GM13977 (cell line): ENCODE results near the gene ITIH6.
"Not testable (repeated sequence)": the region's sequence is repeated elsewhere in the genome, so short reads cannot be mapped to it uniquely, and the experiment has no call there.

Experiments used
- DNase-seq: peaks from one replicate; pipeline ENCODE4 v3.0.0; 2012; ENCODE audit warnings: low spot score
- CTCF ChIP-seq: IDR thresholded peaks from 2 replicates; pipeline ENCODE4 v1.5.1; 2012; ENCODE audit warnings: mild to moderate bottlenecking, control low read depth; ENCODE audit not compliant: insufficient read depth; ENCODE audit errors: extremely low read depth, missing control alignments
- in situ Hi-C: fragments of 300-500 bp; cut with MboI; formaldehyde crosslinking; loops from one replicate; pipeline ENCODE4 v1.12.0; 2022; ENCODE audit warnings: low sequenced_read_pairs, low pct_unique_long_range_greater_than_20kb, mixed read lengths, inconsistent platforms; ENCODE audit not compliant: unreplicated experiment

The ITIH6 gene

DNA sequence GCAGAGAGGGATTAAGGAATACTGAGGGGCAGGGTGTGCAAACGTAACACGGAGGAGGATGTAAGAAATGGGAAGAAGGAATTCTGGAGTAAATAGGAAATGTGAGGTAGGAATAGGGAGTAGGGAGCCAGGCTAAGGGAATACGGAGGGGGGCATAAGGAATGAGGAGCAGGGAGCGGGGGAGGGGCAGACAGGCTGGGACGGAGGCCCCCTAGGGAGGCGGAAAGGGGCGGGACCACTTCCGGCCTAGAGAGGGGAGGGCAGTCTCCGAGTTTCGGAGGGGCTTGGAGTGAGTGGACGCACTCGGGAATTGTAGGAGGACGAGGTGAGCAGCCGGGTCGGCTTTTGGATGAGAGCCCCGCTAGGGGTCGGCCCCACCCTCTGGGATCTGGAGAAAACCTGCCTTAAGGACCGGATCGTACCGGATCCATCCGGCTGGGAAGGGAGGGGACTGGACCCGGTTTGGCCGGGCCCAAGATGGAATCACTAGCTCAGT, 10.1 kb upstream of the ITIH6 start:
- peak; percentile 47 for DNase-seq
- in situ Hi-C loops, result loop anchor here (25.0 kb wide), 1 partner anchor 204 kb away; the partner anchor contains the start of gene APEX2
- TF ChIP-seq CTCF, result no peak

DNA sequence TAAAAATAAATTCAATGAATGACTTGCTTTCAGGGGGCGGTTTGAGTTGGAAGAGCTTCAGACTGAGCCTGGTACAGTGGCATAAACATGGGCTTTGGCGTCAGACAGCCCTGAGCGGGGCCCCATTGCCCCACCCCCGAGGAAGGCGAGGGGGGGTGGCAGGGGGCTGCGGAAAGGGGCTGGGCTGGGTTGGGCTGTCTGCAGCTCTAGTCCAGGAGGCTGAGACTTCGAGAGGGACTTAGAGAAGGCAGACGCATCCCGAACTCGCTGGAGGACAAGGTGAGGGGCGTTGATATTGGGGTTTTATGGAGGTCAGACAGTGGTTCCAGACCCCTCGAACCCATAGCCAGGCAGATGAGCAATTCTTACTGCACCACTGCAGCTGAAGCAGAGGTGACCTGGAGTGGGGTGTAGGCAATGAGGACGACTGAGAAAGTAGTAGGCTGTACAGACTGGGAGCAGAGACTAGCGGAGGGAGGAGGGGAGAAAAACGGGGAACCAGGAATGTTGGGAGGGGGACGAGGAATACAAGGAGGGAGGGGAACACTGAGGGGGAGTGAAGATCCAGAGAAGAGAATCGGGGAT, 9.6 kb upstream of the ITIH6 start, which contains the start of gene MAGED2:
TSS of gene MAGED2 (plus strand) at position 222 of the 585 bp plus-strand sequence. CDS start 1,587 bp downstream, outside the sequence.
- in situ Hi-C loops, result loop anchor here (25.0 kb wide), 1 partner anchor 205 kb away; the partner anchor contains the start of gene APEX2
- no peak for DNase-seq
- no peak for TF ChIP-seq CTCF

DNA sequence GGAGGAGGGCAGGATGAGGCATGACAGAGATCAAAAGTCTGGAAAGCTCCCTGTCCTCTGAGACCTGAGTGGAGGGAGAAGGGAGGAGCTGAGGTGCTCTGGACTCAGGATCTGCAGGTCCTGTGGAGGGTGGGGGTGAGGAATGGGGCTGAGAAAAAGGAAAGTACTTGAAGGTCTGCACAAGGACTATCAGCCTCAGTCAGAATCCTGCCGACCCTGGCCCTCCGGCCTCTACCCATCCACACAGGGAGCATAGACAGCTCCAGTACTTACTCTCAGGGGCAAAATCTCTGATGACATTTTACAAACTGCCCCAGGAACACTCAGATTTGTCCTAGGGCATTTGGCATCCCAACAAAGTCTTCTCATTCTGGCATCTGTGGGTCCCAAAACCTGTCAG, 991 bp upstream of the ITIH6 start:
- DNase-seq, result no peak
- in situ Hi-C loops, result loop anchor here (25.0 kb wide), 1 partner anchor 112 kb away; no protein-coding TSS in a partner anchor
- TF ChIP-seq CTCF, result no peak

DNA sequence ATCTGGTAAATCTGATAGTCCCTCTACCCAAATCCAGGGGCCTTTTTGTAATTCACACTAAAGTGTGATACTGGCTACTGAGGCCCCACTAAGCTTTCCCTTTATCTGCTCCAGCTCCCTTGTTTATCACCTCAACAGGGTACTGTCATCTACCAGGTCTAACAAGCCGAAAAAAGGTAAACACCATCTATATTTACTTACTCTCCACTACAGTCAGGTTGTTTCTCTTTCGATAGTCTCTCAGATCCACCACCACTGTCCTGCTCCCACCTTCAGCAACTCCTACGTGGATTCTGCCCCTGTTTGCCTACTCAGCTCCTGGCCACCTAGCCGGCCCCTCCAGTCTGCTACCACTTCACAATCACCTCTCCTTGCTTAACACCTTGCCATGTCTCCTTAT, 3.3 kb downstream of the ITIH6 start:
- in situ Hi-C loops, result loop anchor here (25.0 kb wide), 1 partner anchor 107 kb away; no protein-coding TSS in a partner anchor
- DNase-seq, result no peak
- TF ChIP-seq CTCF, result no peak

DNA sequence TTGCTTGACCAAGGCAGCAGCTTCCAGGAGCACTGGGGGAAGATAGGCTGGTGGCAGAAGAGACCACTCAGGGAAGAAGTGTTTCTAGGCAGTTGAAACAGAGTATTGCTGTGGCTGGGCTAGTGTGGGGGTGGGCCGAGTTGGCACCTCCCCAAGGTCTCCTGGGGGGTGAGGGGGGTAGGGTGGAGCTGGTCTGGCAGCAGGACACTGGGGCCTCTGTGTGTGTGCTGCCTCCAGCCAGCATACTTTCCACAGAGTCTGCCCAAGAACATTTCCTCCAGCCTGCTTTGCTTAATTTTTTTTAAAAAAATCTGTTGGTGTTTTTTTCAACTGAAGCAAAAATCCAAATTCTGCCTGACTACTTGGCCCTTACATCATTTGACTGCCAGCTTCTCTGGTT, 4.0 kb downstream of the ITIH6 start:
- no peak for TF ChIP-seq CTCF
- in situ Hi-C loops, result loop anchor here (25.0 kb wide), 1 partner anchor 107 kb away; no protein-coding TSS in a partner anchor
- DNase-seq, result no peak

DNA sequence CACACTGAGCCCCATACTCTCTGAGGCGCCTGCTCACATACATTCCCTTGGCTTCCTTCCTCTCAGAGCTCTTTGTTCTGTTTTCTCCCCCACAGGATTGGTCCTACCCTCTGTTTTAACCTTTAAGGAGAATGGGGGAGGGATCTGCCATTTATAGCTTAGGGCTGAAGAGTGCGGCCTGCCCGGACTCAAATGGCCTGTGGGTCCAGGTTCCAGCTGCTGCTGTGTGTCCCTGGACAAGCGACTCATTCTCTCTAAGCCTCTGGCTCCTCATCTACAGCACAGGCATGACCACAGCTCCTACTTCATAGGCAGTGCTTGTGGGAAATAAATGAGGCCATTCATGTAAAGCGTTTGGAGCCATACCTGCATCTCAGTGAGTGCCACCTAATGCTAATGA, 8.7 kb downstream of the ITIH6 start:
- not testable (repeated sequence) for DNase-seq
- in situ Hi-C loops, result loop anchor here (25.0 kb wide), 1 partner anchor 102 kb away; no protein-coding TSS in a partner anchor

DNA sequence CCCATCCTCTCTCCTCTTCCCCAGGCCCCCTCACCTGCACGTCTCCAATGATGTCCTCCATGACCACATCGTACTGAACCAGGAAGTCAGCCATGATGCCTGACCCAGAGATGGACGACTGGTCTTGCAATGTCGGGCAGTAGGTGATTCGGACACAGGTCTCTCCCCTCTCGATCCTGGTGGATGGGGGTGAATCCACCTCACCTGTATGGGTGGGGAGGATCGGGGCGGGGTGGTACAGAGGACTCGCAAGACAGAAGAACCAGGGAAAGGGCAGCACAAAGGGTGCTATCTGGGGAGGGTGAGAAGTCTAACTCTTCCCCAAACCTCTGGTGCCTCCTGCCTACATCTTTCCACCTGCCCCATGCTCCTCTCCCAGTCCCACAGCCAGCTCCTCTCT, 9.6 kb downstream of the ITIH6 start:
- in situ Hi-C loops, result loop anchor here (25.0 kb wide), 1 partner anchor 101 kb away; no protein-coding TSS in a partner anchor
- DNase-seq, result no peak
- TF ChIP-seq CTCF, result no peak
